Activated effector memory CD4-positive, alpha-beta T cell treated with anti-CD3 and anti-CD28 coated beads, Interleukin-2, amount 50 U/mL, for 16 hours (primary cell): Measurements from ENCODE around the gene ZFP36L2.

Experiments
- DNase-seq: peaks from one replicate; pipeline ENCODE4 v3.0.0-alpha.2; 2020

The ZFP36L2 gene

GRCh38 chr2:43222475-43223309 lies 3.7 kb downstream of the ZFP36L2 start:
- DNase-seq = no peak

GRCh38 chr2:43221763-43222474 lies 4.5 kb downstream of the ZFP36L2 start:
- peak; percentile 82 for DNase-seq

- peak; percentile 76 for DNase-seq
Observed at GRCh38 chr2:43221124-43221762, 5.2 kb downstream of the ZFP36L2 start.

GRCh38 chr2:43220760-43221123 lies 5.7 kb downstream of the ZFP36L2 start:
- no peak for DNase-seq

- DNase-seq = no peak
Observed at GRCh38 chr2:43220229-43220751, 6.1 kb downstream of the ZFP36L2 start.

- peak; percentile 89 for DNase-seq
Observed at GRCh38 chr2:43219383-43220228, 6.8 kb downstream of the ZFP36L2 start.

- peak; percentile 88 for DNase-seq
Observed at GRCh38 chr2:43218702-43219382, 7.6 kb downstream of the ZFP36L2 start.

GRCh38 chr2:43218155-43218701 lies 8.2 kb downstream of the ZFP36L2 start:
- no peak for DNase-seq

GRCh38 chr2:43217228-43218154 lies 8.9 kb downstream of the ZFP36L2 start:
- DNase-seq = no peak

- no peak for DNase-seq
Observed at GRCh38 chr2:43216629-43217028, 9.8 kb downstream of the ZFP36L2 start.

- no peak for DNase-seq
Observed at GRCh38 chr2:43215673-43216255, 10.6 kb downstream of the ZFP36L2 start.

GRCh38 chr2:43214253-43214652 lies 12.2 kb downstream of the ZFP36L2 start:
- DNase-seq = no peak

- DNase-seq = no peak
Observed at GRCh38 chr2:43212931-43213330, 13.5 kb downstream of the ZFP36L2 start.

GRCh38 chr2:43212216-43212835 lies 14.1 kb downstream of the ZFP36L2 start:
- DNase-seq = no peak

GRCh38 chr2:43210467-43211303 lies 15.7 kb downstream of the ZFP36L2 start:
- no peak for DNase-seq

GRCh38 chr2:43210125-43210466 lies 16.3 kb downstream of the ZFP36L2 start:
- DNase-seq = no peak

- DNase-seq = no peak
Observed at GRCh38 chr2:43209204-43209717, 17.1 kb downstream of the ZFP36L2 start.

GRCh38 chr2:43207553-43208300 lies 18.7 kb downstream of the ZFP36L2 start:
- no peak for DNase-seq
